ENCODE data around the gene TRPM6.

- TF ChIP-seq POLR2A (IDR thresholded peaks at IDR 0.05): no peak
- TF ChIP-seq CTCF (IDR thresholded peaks at IDR 0.05): no peak
Measured at GRCh38 chr9:74817281-74817810, 70.4 kb downstream of the TRPM6 start.

Data from testis (tissue), 2 donors.